ENCODE measurements around the gene SLC12A5.

DNA sequence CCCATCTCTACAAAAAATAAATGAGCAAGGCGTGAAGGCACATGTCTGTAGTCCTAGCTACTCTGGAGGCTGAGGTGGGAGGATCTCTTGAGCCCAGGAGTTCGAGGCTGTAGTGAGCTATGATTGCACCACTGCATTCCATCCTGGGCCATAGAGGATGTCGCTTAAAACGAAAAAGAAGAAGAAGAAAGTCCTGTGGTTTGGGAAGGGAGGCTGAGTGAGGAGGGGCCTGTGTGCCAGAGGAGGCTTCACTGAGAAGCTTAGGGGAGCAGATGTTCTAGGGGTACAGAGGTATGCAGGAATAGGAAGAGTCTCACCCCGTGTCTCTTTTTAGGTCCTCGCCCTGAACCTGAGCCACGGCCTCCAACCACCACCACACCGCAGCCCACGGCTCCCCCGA is 16.1 kb upstream of the SLC12A5 start:
- TF ChIP-seq, protein P1, sequence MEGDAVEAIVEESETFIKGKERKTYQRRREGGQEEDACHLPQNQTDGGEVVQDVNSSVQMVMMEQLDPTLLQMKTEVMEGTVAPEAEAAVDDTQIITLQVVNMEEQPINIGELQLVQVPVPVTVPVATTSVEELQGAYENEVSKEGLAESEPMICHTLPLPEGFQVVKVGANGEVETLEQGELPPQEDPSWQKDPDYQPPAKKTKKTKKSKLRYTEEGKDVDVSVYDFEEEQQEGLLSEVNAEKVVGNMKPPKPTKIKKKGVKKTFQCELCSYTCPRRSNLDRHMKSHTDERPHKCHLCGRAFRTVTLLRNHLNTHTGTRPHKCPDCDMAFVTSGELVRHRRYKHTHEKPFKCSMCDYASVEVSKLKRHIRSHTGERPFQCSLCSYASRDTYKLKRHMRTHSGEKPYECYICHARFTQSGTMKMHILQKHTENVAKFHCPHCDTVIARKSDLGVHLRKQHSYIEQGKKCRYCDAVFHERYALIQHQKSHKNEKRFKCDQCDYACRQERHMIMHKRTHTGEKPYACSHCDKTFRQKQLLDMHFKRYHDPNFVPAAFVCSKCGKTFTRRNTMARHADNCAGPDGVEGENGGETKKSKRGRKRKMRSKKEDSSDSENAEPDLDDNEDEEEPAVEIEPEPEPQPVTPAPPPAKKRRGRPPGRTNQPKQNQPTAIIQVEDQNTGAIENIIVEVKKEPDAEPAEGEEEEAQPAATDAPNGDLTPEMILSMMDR (IDR thresholded peaks at IDR 0.05 in 4 of 5, conservative IDR thresholded peaks at IDR 0.05 in 1 of 5): no peak
- TF ChIP-seq POLR2A (IDR thresholded peaks at IDR 0.05): no peak

Measured in gastrocnemius medialis (tissue), 4 donors.